Heart left ventricle (tissue), 16 donors: ENCODE data around the gene TBC1D3B. TPM values are rescaled to one million over a fixed set of nuclear protein-coding genes. Genes with fewer than 3 reads are reported as not detected.
A peak's percentile ranks its signal among the peaks of the same experiment; 100 is the strongest.

Source experiments
- ATAC-seq, 4 donors: fragments of 200-7000 bp; cut with Tn5 transposase; one replicate each; pipeline ENCODE4 v1.9.1; 2020 to 2022; ENCODE audit warnings: moderate library complexity in 4 of 4, mild to moderate bottlenecking in 3 of 4, moderate number of reproducible peaks in 1 of 4
- DNase-seq, 5 donors: peaks; one replicate each; pipeline ENCODE4 v3.0.0-alpha.2; 2020
- H3K27ac ChIP-seq, 12 donors: fragments of 200-600 bp; sonication (generic) in 4 of 12; one replicate each; pipeline versions ENCODE4 v1.5.0 to v1.8.0; 2016 to 2022; ENCODE audit warnings: mild to moderate bottlenecking in 2 of 12
- H3K27me3 ChIP-seq, 9 donors: fragments of 200-600 bp; sonication (generic) in 2 of 9; one replicate each; pipeline versions ENCODE4 v1.5.1 to v1.8.0; 2016 to 2022; ENCODE audit warnings: mild to moderate bottlenecking in 3 of 9
- H3K36me3 ChIP-seq, 9 donors: fragments of 200-600 bp; sonication (generic) in 2 of 9; one replicate each; pipeline versions ENCODE4 v1.5.0 to v1.8.0; 2018 to 2022; ENCODE audit warnings: mild to moderate bottlenecking in 2 of 9
- H3K4me1 ChIP-seq, 12 donors: fragments of 200-600 bp; sonication (generic) in 4 of 12; one replicate each; pipeline versions ENCODE4 v1.5.0 to v1.8.0; 2016 to 2022; ENCODE audit warnings: mild to moderate bottlenecking in 3 of 12
- H3K4me3 ChIP-seq, 12 donors: fragments of 200-600 bp; sonication (generic) in 4 of 12; one replicate each; pipeline versions ENCODE4 v1.5.0 to v1.8.0; 2017 to 2022; ENCODE audit warnings: mild to moderate bottlenecking in 9 of 12, moderate library complexity in 4 of 12
- H3K9me3 ChIP-seq, 12 donors: fragments of 200-600 bp; sonication (generic) in 4 of 12; one replicate each; pipeline versions ENCODE4 v1.5.0 to v1.8.0; 2016 to 2022; ENCODE audit warnings: mild to moderate bottlenecking in 1 of 12
- POLR2A ChIP-seq, 2 donors: fragments of 450-650 bp; IDR thresholded peaks; one replicate each; pipeline ENCODE4 v1.6.1; 2017; ENCODE audit warnings: antibody characterized with exemption in 2 of 2, mild to moderate bottlenecking in 2 of 2, moderate library complexity in 2 of 2
- WGBS, 4 donors: extraction: QIAGEN DNeasy Blood & Tissue Kit in 2 of 4; methylation state at CpG; one replicate each; pipeline versions ENCODE4 v1.1.5 to v1.1.7; 2013 to 2018; 5-methylcytosine and 5-hydroxymethylcytosine counted together
- intact Hi-C, 10 donors: fragments of 100-400 bp; cut with DNase I; formaldehyde crosslinking; loops; one replicate each; pipeline versions ENCODE4 v1.11.1 to v1.14.2; 2022
- polyA plus RNA-seq, 2 donors: library from polyadenylated mRNA; stranded (reverse); fragments of 200-250 nt; gene quantifications; one replicate each; pipeline ENCODE4 v1.2.3, GENCODE V29; 2013
- total RNA-seq, 9 donors: library from RNA; depleted of rRNA in 2 of 9; stranded (reverse); fragments of >200 nt in 2 of 9; fragmentation: NEBNext Ultra II Directional in 3 of 9; extraction: Animal tissue kit (Norgen Biotek cat#: 25700) in 3 of 9; gene quantifications; one replicate each; pipeline versions ENCODE4 v1.1.0 to v1.2.4, GENCODE V29; 2016 to 2023
- TF ChIP-seq, protein P1 (sequence below), 12 donors: fragments of 200-600 bp; sonication (generic) in 4 of 12; IDR thresholded peaks; one replicate each; pipeline versions ENCODE4 v1.5.0 to v1.8.0; 2018 to 2022; ENCODE audit warnings: antibody characterized with exemption in 12 of 12, mild to moderate bottlenecking in 5 of 12
- donor health status: ischemic (EF 13 %, LVEDD 7.1; RV severe dilation, severe dysfunction).
- donor health status: healthy with polysubstance abuse.
- donor health status: DM: no; HTN: yes; CAD: no.
- donor health status: DM: no; HTN: no; CAD: no.
- donor health status: ischemic (EF 25% LVEDD 6.9; RV normal size, moderate dysfunction).
- donor health status: ischemic (EF 25% LVEDD 5.7; RV mildly dilated, moderate dysfunction).
- donor health status: healthy.
- donor health status: DM: yes; HTN: yes; CAD: no.
- donor health status: ischemic (EF 35%, LVEDD 5.7; RV mildly dilated, moderate dysfunction).
- donor health status: nonischemic (EF 11% LVEDD 7.7; RV severe dilation, severe dysfunction).
- donor health status: DM: yes; HTN: yes; CAD: no.
- donor health status: PGD.
- donor health status: ischemic (EF 29% LVEDD 5.4; RV normal size, mild dysfunction).
- donor health status: nonischemic (EF 23%, LVEDD 6.1; RV moderate dilation, normal function).

Gene TBC1D3B
- total and polyA plus RNA-seq, 11 donors = 0.62 to 3.3 (median 1.4) TPM; not detected in 1

GRCh38 chr17:36185416-36185815 lies 9.0 kb upstream of the TBC1D3B start:
- DNase-seq = no peak
- H3K4me3 ChIP-seq = no peak overlapping the region
- no peak for TF ChIP-seq POLR2A (IDR thresholded peaks at IDR 0.05)
- TF ChIP-seq, protein P1, sequence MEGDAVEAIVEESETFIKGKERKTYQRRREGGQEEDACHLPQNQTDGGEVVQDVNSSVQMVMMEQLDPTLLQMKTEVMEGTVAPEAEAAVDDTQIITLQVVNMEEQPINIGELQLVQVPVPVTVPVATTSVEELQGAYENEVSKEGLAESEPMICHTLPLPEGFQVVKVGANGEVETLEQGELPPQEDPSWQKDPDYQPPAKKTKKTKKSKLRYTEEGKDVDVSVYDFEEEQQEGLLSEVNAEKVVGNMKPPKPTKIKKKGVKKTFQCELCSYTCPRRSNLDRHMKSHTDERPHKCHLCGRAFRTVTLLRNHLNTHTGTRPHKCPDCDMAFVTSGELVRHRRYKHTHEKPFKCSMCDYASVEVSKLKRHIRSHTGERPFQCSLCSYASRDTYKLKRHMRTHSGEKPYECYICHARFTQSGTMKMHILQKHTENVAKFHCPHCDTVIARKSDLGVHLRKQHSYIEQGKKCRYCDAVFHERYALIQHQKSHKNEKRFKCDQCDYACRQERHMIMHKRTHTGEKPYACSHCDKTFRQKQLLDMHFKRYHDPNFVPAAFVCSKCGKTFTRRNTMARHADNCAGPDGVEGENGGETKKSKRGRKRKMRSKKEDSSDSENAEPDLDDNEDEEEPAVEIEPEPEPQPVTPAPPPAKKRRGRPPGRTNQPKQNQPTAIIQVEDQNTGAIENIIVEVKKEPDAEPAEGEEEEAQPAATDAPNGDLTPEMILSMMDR (IDR thresholded peaks at IDR 0.05) = no peak
- ATAC-seq = no peak
- no peaks in the 10 kb centered on the region for H3K36me3 ChIP-seq
- no peak overlapping the region for H3K27ac ChIP-seq
- intact Hi-C loops = loop anchor here in 1 of 10 donors (10.0 kb wide), 1 partner anchor 299 kb away; the partner anchor contains the start of gene ZNHIT3
- H3K27me3 ChIP-seq = peaks cover 0 to 45% (median 0%) of the 10 kb centered on the region in 9 donors
- 53 to 69% (median 63%) methylated on average over 2 of the region's 2 CpGs for WGBS, 4 donors
- peaks cover 0 to 21% (median 2%) of the 10 kb centered on the region in 12 donors for H3K4me1 ChIP-seq
- no peaks in the 10 kb centered on the region for H3K9me3 ChIP-seq

- Histone ChIP-seq H3K27me3 (peaks cover 0 to 45% (median 0%) of the 10 kb centered on the region in 9 donors), H3K4me1 (peaks cover 0 to 21% (median 2%) of the 10 kb centered on the region in 12 donors), H3K4me3 (peak overlapping the region in 8 of 12 donors; percentile 58 to 75 (median 68)), H3K36me3 (no peaks in the 10 kb centered on the region), H3K27ac (peak overlapping the region in 1 of 12 donors; percentile 78), H3K9me3 (no peaks in the 10 kb centered on the region)
- 78 to 90% (median 82%) methylated on average over 12 of the region's 12 CpGs for WGBS, 4 donors
- intact Hi-C loops = loop anchor here in 1 of 10 donors (10.0 kb wide), 1 partner anchor 301 kb away; the partner anchor contains the start of gene ZNHIT3
- DNase-seq (no peak), ATAC-seq (no peak)
- TF ChIP-seq, protein P1 (IDR thresholded peaks at IDR 0.05) = no peak
- no peak for TF ChIP-seq POLR2A (IDR thresholded peaks at IDR 0.05)
These were observed 7.8 kb upstream of the TBC1D3B start for GRCh38 chr17:36184023-36184765.

DNA sequence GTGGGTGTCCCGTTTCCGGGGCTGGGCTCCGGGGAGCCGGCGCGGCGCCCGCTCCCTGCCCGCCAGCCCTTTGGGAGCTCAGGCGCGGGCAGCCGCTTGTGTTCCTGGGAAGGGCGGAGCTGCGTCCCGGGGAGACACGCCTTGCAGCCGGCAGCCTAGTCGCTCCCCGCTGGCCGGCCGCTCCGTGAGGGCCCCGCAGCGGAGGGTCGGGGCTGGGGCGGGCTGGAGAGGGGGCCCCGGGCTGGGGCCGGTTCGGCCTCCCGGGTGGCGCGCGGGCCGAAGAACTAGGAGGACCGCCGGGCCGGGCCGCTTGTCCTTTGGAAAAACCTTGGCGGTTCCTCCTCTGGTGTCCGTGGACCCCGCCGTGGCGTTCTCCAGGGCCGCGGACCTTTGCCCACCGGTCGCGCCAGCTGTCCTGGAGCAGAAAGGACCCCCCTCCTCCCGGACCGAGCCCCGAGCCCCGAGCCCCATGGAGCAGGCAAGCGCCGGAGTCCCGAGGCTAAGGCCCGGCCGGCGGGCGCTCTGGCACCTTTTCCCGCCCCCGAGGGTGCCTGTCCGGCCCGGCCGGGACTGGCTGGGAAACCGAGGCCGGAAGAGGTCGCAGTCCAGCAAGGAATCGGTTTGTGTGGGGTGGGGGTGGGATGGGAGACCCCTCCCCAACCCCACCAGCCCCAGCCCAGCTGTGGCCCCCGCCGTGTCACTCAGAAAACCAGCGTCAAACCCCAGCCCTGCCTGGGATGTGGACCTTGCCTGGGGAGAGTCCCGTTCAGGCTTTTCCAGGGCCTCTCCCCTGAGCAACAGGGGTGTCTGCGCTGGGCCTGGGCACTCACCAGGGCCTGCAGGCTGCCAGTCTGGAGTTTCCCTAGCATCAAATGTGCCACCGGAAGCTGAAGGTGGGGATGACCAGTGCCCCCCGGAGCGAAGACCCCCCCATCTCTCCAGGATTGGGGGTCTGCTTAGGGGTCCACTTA lies 6.8 kb upstream of the TBC1D3B start:
- 0 to 5% (median 4%) methylated on average over 7 to 76 of the region's 76 CpGs for WGBS, 4 donors
- Histone ChIP-seq H3K4me3 (peak overlapping the region; percentile 30 to 75 (median 62)), H3K4me1 (peaks cover 0 to 21% (median 2%) of the 10 kb centered on the region in 12 donors), H3K27ac (peak overlapping the region in 8 of 12 donors; percentile 23 to 78 (median 60)), H3K36me3 (no peaks in the 10 kb centered on the region), H3K27me3 (peaks cover 0 to 45% (median 0%) of the 10 kb centered on the region in 9 donors), H3K9me3 (no peaks in the 10 kb centered on the region)
- intact Hi-C loops = loop anchor here in 1 of 10 donors (10.0 kb wide), 1 partner anchor 302 kb away; the partner anchor contains the start of gene ZNHIT3
- TF ChIP-seq POLR2A (IDR thresholded peaks at IDR 0.05) = no peak
- TF ChIP-seq, protein P1 (IDR thresholded peaks at IDR 0.05) = peak in 1 of 12 donors; percentile 16
- ATAC-seq (peak in 3 of 4 donors; percentile 81 to 95 (median 90)), DNase-seq (peak; percentile 72 to 93 (median 81))
